ENCODE measurements around the gene RAB8B.

The RAB8B gene

DNA sequence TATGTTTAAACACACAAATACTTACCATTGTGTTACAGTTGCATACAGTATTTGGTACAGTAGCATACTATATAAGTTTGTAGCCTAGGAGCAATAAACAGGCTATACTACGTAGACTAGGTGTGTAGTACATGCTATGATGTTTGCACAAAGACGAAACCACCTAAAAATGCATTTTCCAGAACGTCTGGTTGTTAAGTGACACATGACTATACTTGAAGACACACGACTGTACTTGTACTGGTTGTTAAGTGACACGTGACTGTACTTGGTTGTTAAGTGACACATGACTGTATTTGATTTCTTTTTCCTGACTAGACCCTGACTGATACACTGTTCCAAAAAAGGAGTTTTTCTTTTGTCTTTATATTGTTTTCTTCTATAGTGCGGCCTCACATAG lies 34.1 kb downstream of the RAB8B start:
- H3K4me3 ChIP-seq (ENCODE audit: control insufficient read depth, low read depth, low read length): no peak overlapping the region
- TF ChIP-seq, protein P1, sequence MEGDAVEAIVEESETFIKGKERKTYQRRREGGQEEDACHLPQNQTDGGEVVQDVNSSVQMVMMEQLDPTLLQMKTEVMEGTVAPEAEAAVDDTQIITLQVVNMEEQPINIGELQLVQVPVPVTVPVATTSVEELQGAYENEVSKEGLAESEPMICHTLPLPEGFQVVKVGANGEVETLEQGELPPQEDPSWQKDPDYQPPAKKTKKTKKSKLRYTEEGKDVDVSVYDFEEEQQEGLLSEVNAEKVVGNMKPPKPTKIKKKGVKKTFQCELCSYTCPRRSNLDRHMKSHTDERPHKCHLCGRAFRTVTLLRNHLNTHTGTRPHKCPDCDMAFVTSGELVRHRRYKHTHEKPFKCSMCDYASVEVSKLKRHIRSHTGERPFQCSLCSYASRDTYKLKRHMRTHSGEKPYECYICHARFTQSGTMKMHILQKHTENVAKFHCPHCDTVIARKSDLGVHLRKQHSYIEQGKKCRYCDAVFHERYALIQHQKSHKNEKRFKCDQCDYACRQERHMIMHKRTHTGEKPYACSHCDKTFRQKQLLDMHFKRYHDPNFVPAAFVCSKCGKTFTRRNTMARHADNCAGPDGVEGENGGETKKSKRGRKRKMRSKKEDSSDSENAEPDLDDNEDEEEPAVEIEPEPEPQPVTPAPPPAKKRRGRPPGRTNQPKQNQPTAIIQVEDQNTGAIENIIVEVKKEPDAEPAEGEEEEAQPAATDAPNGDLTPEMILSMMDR (conservative IDR thresholded peaks at IDR 0.05; ENCODE audit: control insufficient read depth, insufficient read depth, low read depth, low read length): no peak
- DNase-seq (ENCODE audit: low read depth): no peak

DNA sequence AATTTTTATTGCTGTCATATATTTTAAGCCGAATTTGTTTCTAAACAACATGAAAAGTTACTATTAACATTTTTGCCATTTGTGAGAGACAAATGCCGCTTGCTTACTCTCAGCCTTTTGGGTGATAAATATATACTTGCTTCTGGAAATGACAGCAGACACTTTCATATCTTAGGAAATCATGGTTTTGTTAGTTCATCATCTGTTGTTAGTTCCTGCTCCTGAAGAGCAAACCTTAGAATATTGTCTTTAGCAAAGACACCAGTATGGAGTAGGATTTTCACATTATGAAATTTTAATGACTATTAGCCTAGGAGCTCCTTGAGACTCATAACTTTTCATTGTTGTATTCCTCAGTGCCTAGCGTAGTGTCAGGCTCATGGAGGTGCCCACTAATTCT lies 36.0 kb downstream of the RAB8B start:
- H3K4me3 ChIP-seq (ENCODE audit: control insufficient read depth, low read depth, low read length): no peak overlapping the region
- TF ChIP-seq, protein P1 (conservative IDR thresholded peaks at IDR 0.05; ENCODE audit: control insufficient read depth, insufficient read depth, low read depth, low read length): no peak
- no peak for DNase-seq (ENCODE audit: low read depth)

DNA sequence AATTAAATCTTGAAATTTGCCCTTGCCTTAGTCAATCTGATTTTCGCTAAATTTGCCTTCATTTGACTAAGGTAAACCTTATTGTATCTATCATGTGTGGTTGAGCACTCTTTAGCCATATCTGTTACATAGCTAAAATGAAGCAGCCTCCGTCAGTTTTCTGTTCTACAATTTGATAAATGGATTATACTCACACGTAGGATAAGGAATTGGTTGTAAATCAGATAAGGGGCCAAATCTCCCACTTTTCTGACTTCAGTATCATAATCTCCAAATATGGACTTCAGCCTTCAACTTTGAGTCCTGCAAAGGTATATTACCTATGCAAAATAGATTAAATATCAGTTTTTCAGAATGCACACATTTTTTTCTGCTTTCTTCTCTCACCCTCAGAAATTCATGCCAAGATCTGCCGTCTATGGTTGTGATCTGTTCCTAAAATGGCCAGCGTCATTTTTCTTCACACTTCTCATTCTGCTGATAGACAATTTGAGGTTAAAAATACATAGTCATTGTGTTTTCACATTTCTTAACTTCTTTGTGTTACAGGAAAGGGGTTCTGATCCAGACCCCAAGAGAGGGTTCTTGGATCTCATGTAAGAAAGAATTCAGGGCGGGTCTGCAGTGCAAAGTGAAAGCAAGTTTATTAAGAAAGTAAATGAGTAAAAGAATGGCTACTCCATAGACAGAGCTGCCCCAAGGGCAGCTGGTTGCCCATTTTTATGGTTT lies 36.9 kb downstream of the RAB8B start:
- TF ChIP-seq, protein P1 (conservative IDR thresholded peaks at IDR 0.05; ENCODE audit: control insufficient read depth, insufficient read depth, low read depth, low read length): no peak

DNA sequence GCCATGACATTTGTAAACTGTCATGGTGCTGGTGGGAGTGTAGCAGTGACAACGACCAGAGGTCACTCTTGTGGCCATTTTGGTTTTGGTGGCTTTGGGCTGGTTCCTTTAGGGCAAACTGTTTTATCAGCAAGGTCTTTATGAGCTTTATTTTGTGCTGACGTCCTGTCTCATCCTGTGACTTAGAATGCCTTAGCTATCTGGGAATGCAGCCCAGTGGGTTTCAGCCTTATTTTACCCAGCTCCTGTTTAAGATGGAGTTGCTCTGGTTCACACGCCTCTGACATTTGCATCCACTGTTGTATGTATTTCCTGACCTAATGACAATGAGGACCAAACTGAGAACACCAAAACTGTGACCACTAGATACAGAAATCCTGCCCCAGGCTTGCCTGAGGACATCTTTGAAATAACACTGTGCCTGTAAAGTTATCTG lies 37.6 kb downstream of the RAB8B start:
- TF ChIP-seq, protein P1 (conservative IDR thresholded peaks at IDR 0.05; ENCODE audit: control insufficient read depth, insufficient read depth, low read depth, low read length): no peak
- H3K4me3 ChIP-seq (ENCODE audit: control insufficient read depth, low read depth, low read length): no peak overlapping the region
- no peak for DNase-seq (ENCODE audit: low read depth)

More for the DNA sequence above, 36.9 kb downstream of the RAB8B start:
- no peak for DNase-seq (ENCODE audit: low read depth)
- no peak overlapping the region for H3K4me3 ChIP-seq (ENCODE audit: control insufficient read depth, low read depth, low read length)

DNA sequence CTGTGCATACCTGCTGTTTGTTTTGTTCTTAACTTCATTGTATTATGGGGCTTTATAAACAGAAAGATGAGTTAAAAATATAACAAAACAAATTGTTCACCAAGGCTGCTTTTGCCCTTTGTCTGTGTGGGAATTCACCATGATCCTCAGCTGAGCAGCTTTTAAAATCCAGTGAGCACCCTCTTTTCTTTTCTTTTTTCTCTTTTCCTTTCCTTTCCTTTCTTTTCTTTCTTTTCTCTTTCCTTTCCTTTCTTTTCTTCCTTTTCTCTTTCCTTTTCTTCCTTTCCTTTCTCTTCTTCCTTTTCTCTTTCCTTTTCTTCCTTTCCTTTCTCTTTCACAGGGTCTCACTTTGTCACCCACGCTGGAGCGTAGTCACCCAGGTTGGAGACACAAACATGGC lies 38.3 kb downstream of the RAB8B start:
- DNase-seq (ENCODE audit: low read depth): no peak
- TF ChIP-seq, protein P1 (conservative IDR thresholded peaks at IDR 0.05; ENCODE audit: control insufficient read depth, insufficient read depth, low read depth, low read length): no peak
- H3K4me3 ChIP-seq (ENCODE audit: control insufficient read depth, low read depth, low read length): no peak overlapping the region

DNA sequence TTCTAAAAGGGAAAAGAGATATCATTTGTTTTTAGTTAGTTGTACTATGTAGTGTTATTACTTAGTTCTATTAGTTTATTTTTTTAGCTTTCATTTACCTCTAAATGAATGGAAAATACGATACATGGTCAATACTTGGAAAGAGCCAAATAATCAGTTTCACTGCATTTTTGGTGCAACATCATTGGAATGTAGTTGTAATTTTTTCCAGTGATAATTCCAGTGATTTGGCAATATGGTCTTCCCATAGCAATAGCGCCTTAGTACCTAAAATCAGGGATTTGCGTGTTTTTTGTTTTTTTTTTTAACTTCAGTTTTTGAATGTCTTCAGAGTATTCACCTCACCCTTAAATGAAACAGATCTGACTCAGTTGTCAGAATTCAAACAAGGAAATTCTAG lies 41.8 kb downstream of the RAB8B start:
- TF ChIP-seq, protein P1 (conservative IDR thresholded peaks at IDR 0.05; ENCODE audit: control insufficient read depth, insufficient read depth, low read depth, low read length): no peak
- no peak for DNase-seq (ENCODE audit: low read depth)
- H3K4me3 ChIP-seq (ENCODE audit: control insufficient read depth, low read depth, low read length): no peak overlapping the region
